Activated naive CD4-positive, alpha-beta T cell treated with anti-CD3 and anti-CD28 coated beads, Interleukin-2, amount 50 U/mL, for 16 hours (primary cell): ENCODE measurements around the gene CMSS1.

Experiments used
- DNase-seq: peaks from one replicate; pipeline ENCODE4 v3.0.0-alpha.2; 2020

Gene CMSS1

DNA sequence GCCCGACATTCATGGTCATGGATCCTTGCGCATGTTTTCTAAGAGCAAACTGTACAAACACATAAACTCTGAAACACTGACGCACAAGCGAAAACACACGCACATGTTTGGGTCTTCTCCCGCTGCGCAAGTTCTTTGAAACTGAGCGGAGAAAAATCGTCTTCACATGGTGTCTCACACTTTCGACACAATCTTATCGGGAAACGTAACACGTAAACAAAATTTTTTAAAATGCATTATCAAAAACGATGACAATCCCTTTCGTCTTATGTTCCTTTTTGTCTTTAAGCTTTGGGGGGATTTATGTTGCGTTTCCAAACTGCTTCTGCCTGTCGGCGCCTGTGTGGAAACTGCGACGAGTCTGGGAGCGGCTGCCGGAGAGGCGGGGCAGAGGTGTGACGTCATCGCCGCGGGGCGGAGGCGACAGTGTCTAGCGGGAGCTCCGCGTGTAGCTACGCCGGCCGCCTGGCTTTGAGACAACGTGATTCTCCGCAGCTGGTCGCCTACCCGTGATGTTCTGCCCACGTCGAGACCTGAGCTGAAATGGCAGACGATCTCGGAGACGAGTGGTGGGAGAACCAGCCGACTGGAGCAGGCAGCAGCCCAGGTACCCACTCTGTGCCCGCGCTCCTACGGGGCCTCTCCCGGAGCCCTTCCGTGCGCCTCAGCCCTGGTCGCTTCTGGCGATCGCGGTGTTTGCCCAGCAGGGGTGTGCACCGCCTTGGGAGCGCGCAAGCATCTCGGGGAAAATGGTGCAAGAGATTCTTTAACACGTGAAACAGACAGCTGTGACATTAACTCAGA is at the start of gene CMSS1:
TSS of gene CMSS1 (plus strand) at position 426 of the 804 bp plus-strand sequence.
- DNase-seq, result peak; percentile 98

DNA sequence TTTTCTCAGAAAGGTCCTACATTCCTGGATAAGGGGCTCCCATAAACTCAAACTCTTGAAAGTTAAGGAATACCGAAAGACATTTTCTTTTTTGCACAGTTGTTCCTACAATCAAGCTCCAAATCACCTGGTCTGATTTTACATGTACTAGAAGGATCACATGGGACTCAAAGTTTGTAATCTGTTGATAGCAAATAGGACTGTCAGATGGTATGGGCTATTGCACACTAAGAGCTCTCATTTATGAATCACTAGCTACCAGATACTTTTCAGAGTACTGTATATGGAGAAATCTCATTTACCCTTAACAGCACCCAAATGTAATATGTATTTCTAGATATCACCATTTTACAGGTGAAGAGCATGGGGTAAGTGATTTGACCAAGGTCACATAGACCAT is 49.5 kb upstream of the CMSS1 start:
- DNase-seq, result no peak

GRCh38 chr3:99768808-99769501 is 48.7 kb upstream of the CMSS1 start:
- DNase-seq, result no peak

DNA sequence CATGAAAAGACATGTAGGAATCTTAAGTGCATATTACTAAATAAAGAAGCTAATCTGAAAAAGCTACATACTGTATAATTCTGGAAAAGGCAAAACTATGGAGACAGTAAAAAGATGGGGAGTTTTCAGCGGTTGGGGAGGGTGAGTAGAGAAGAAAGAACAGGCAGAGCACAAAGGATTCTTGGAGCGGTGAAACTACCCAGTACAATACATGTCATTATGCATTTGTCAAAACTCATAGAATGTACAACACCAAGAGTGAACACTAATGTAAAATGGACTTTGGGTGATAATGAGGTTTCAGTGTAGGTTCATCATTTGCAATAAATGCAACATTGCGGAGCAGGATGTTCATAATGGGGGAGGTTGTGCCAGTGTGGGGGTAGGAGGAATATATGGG is 45.5 kb upstream of the CMSS1 start:
- DNase-seq, result no peak

DNA sequence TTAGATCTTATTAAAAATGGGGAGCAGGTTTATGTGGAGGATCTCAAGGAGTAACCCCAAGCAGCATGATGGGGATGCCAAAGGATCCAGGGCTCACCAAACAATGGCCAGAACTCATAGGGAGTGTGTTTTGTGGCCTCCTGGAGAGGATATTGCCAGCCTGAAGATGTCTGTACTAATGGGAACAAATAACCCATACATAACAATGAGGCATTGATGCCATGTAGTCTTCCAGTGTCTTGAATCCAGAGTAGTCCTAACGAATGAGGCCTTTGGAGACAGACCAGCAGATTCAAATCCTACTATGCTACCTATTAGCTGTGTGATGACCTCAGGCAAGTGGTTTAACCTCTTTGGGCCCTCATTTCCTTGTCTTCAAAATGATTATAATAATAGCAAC is 45.0 kb upstream of the CMSS1 start:
- no peak for DNase-seq

- no peak for DNase-seq
These were observed 43.2 kb upstream of the CMSS1 start for GRCh38 chr3:99774467-99774866.

- DNase-seq, result no peak
These were observed 41.0 kb upstream of the CMSS1 start for GRCh38 chr3:99776516-99777209.

DNA sequence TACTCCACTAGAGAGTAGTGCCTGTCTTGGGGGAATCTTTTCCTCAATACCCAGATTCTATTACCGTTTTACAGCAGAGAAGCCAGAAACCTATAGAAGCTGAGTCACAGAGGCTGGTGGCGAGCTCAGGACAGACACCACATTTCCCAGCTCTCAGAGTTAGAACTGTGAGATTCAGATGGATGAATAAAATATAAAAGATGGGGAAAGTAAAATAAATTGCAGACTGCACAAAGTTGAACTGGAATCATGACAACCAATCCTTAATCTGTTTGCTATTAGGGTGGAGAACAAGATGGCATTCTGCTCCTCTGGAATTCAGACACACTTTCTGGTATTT is 40.5 kb upstream of the CMSS1 start:
- no peak for DNase-seq

DNA sequence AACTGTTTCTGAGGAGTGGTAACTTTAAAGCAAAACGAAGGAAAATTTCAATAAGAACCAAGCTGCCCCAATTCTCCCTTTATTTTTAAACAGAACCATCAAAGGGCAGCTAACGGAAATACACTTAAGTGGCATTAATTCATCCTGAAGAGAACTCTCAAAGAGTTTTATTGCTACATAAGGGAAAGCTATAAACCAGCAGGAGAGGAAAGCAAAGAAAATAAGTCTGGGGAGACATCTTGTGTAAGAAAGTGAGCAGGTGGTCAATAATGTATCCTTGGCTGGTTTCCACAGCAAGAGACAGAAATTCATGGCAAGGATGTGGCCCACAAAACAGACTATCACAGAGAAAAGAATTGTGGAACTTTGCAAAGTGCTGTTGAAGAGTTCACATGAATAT is 40.0 kb upstream of the CMSS1 start:
- DNase-seq, result no peak

DNA sequence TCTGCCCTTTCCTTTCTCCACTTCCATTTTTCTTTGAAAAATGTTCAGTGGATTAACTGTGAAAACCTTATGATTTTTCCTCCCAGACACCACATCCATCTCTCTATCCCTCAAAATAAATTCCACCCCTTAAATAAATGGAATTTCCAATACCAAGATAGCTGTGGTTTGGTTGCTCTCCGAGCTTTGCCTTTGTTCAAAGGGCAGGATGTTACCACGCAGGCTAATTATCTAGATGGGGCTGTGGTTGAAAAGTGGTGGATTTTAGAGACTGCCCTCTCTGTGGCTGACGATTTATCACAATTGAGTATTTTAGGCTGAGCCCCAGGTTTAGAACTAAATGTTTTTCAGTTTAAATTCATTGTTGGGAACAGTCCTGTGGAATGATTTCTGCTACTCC is 36.9 kb upstream of the CMSS1 start:
- no peak for DNase-seq

GRCh38 chr3:99781761-99782160 is 35.9 kb upstream of the CMSS1 start:
- no peak for DNase-seq

- no peak for DNase-seq
These were observed 34.6 kb upstream of the CMSS1 start for GRCh38 chr3:99783011-99783573.

DNA sequence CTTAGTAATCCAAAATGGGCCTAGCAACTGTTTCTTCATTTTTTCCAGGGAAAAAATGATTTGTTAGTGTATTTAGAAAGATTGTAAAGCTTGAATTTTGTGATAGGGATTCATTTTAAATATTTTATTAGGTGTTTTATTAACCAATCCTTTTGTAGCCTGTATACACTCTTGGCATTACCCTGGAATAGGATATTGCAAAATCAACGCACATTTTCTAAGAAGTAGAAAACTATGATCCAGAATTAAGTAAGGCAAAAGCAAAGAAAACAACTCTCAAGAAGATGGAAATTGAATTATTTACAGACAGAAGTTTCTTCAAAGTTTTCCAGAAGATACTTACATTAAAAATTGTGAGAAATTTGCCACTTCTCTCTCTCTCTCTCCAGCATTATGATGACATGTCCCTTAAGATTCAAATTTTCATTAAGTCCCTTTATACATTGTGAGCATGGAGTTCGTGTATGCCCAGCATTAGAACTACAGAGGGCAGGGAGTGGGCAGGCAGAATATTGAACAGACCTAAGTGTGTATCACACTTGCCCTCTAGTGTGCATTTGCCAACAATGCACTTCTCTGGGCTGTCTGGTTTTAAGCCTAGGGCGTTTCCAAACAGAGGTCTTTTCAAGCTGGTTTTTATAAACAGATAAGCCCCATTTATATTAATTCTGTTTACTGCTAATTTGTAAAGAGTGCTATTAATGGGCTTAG is 28.5 kb upstream of the CMSS1 start:
- DNase-seq, result no peak

DNA sequence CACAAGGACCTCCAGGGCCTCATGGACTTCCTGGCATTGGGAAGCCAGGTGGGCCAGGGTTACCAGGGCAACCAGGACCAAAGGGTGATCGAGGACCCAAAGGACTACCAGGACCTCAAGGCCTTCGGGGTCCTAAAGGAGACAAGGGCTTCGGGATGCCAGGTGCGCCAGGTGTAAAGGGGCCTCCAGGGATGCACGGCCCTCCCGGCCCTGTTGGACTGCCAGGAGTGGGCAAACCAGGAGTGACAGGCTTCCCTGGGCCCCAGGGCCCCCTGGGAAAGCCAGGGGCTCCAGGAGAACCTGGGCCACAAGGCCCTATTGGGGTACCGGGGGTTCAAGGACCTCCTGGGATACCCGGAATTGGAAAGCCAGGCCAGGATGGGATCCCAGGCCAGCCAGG is 23.2 kb upstream of the CMSS1 start:
- DNase-seq, result no peak

DNA sequence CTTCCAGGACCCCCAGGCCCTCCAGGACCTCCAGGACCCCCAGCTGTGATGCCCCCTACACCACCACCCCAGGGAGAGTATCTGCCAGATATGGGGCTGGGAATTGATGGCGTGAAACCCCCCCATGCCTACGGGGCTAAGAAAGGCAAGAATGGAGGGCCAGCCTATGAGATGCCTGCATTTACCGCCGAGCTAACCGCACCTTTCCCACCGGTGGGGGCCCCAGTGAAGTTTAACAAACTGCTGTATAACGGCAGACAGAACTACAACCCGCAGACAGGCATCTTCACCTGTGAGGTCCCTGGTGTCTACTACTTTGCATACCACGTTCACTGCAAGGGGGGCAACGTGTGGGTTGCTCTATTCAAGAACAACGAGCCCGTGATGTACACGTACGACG is 22.1 kb upstream of the CMSS1 start:
- DNase-seq, result no peak

GRCh38 chr3:99799422-99799821 is 18.2 kb upstream of the CMSS1 start:
- no peak for DNase-seq

DNA sequence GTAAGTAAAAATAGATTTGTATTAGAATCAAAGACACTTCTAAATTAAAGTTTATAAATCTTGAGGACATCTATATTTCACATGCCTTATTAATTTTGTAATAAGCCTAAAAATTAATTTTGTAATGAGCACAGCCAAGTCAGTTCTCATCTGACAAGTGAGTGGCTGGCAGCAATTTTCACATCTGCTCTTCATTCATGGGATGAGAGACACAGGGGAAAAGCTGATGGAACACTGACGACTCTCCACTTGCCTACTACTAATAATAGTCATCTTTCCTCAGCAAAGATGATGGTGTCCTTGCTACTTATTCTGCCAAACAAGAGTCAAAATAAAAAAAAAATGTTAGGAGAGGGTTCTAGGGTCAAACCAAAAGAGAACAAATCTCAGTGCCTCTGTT is 14.4 kb upstream of the CMSS1 start:
- no peak for DNase-seq

DNA sequence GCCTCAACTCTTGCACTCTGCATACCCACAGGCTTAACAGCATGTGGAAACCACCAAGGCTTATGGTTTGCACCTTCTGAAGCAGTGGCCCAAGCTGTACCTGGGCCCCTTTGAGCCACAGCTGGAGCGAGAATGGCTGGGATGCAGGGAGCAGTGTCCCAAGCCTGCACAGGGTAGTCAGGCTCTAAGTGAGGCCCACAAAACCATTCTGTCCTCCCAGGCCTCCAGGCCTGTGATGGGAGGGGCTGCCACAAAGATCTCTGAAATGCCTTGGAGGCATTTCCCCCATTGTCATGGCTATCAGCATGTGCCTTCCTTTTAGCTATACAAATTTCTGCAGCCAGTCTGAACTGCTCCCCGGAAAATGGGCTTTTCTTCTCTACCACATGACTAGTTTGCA is 12.5 kb upstream of the CMSS1 start:
- DNase-seq, result no peak

DNA sequence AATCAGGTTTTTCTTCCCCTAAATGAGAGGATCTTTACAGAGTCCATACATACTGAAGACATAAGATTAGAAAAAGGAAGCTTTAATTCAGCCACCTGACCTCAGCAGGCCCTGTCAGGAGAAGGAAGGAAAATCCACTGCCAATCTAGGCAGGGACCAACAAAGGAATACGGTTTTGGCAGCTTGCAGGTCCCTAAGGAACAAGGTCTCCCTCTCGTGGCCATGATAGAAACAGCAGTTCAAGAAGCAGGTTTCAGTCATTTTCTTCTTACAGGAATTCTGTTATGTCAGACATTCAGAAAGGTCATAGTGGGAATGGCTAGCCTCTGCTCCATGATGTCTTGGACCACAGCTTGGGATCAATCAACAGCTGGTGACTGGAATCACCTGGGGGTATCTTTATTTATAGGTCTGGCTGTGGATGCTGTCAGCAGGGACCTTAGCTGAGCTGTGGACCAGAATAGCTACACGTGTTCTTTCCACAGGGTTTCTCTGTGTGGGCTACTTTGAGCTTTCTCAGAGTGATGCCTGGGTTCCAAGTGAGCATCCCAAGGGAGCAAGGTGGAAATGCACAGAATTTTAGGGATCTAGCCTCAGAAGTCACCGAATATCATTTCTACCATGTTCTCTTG is 9.4 kb upstream of the CMSS1 start:
- no peak for DNase-seq

GRCh38 chr3:99809565-99809964 is 8.1 kb upstream of the CMSS1 start:
- no peak for DNase-seq

DNA sequence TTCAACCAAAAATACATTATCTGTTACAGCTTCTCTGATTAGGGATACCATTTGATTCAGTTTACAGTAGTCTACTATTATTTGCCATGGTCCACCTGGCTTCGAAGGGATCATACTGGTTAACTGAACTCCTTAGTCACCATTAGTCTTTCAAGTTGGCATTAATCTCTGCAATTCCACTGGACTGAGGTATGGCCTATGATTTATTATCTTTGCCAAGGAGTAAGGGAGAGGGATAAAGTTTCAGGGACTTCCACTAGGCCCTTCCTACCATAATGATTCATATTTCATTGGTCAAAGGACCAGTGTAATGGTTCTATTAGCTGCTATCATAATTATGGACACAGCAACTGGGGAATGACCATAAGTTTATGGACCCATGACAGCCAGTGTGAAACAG is 7.3 kb upstream of the CMSS1 start:
- no peak for DNase-seq

- DNase-seq, result no peak
These were observed 620 bp upstream of the CMSS1 start for GRCh38 chr3:99817047-99817436.

DNA sequence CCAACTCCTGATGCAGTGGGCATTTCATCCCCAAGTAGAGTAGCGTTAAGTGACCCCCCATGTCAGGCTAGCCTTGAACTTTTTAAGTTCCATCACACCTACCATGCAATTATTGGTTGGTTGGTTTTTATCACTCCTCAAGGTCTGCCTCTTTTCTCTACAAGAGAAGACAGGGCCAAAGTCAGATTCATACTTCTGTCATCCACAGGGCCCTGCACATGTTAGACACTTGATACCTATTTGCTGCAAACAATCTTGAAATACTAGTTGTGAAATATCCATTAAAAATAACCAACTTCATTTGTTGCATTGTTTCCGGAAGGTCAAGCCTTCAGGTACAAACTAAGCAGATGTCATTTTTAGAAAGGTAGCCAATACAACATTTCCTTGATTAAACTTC is 1.2 kb downstream of the CMSS1 start:
- no peak for DNase-seq
